Measurements from ENCODE around the gene MIER2. TPM values are rescaled to one million over a fixed set of nuclear protein-coding genes. Genes with fewer than 3 reads are reported as not detected.

Gene MIER2
- total and polyA plus RNA-seq, 4 donors = 2.7 to 4.1 (median 3.7) TPM

GRCh38 chr19:351976-352625, 7.5 kb upstream of the MIER2 start:
- no peak overlapping the region for H3K9ac ChIP-seq (ENCODE audit: low read depth in 1 of 2, low read length in 2 of 2)
- 68% methylated on average over 19 of the region's 19 CpGs for WGBS
- H3K4me1 ChIP-seq (ENCODE audit: control insufficient read depth in 4 of 4, insufficient read depth in 4 of 4, low read length in 3 of 4) = no peaks in the 10 kb centered on the region
- no peak for TF ChIP-seq TAF1 (conservative IDR thresholded peaks at IDR 0.05)
- TF ChIP-seq RAD21 (IDR thresholded peaks at IDR 0.05) = no peak
- no peak for TF ChIP-seq EGR1 (IDR thresholded peaks at IDR 0.05; ENCODE audit: low read depth in 2 of 2)
- no peak for TF ChIP-seq HNF4A (conservative IDR thresholded peaks at IDR 0.05)
- TF ChIP-seq SP1 (IDR thresholded peaks at IDR 0.05) = no peak
- no peak for TF ChIP-seq MAX (IDR thresholded peaks at IDR 0.05)
- no peak for TF ChIP-seq NR2F2 (IDR thresholded peaks at IDR 0.05)
- TF ChIP-seq REST (IDR thresholded peaks at IDR 0.05) = no peak
- TF ChIP-seq RXRA (IDR thresholded peaks at IDR 0.05) = no peak
- TF ChIP-seq GABPA (IDR thresholded peaks at IDR 0.05 in 1 of 2, conservative IDR thresholded peaks at IDR 0.05 in 1 of 2) = no peak
- TF ChIP-seq, protein P1, sequence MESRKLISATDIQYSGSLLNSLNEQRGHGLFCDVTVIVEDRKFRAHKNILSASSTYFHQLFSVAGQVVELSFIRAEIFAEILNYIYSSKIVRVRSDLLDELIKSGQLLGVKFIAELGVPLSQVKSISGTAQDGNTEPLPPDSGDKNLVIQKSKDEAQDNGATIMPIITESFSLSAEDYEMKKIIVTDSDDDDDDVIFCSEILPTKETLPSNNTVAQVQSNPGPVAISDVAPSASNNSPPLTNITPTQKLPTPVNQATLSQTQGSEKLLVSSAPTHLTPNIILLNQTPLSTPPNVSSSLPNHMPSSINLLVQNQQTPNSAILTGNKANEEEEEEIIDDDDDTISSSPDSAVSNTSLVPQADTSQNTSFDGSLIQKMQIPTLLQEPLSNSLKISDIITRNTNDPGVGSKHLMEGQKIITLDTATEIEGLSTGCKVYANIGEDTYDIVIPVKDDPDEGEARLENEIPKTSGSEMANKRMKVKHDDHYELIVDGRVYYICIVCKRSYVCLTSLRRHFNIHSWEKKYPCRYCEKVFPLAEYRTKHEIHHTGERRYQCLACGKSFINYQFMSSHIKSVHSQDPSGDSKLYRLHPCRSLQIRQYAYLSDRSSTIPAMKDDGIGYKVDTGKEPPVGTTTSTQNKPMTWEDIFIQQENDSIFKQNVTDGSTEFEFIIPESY (IDR thresholded peaks at IDR 0.05) = no peak
- TF ChIP-seq, protein P2, sequence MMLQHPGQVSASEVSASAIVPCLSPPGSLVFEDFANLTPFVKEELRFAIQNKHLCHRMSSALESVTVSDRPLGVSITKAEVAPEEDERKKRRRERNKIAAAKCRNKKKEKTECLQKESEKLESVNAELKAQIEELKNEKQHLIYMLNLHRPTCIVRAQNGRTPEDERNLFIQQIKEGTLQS (IDR thresholded peaks at IDR 0.05) = no peak
- H3K9me3 ChIP-seq (ENCODE audit: control insufficient read depth in 4 of 4, low read length in 3 of 4) = peaks cover 0 to 7% (median 4%) of the 10 kb centered on the region in 4 donors
- no peaks in the 10 kb centered on the region for H3K27me3 ChIP-seq (ENCODE audit: control insufficient read depth in 4 of 4, insufficient read depth in 4 of 4, low read length in 3 of 4)
- H3K36me3 ChIP-seq (ENCODE audit: control insufficient read depth in 4 of 4, insufficient read depth in 3 of 4, low read depth in 1 of 4, low read length in 3 of 4) = no peaks in the 10 kb centered on the region
- no peak for DNase-seq (ENCODE audit: low spot score)
- H3K27ac ChIP-seq (ENCODE audit: low read depth in 1 of 2, low read length in 2 of 2) = no peak overlapping the region
- no peak overlapping the region for H3K4me3 ChIP-seq (ENCODE audit: low read depth in 1 of 3, low read length in 3 of 3)

- WGBS = 73% methylated on average over 26 of the region's 26 CpGs
- Histone ChIP-seq H3K9me3 (ENCODE audit: control insufficient read depth in 4 of 4, low read length in 3 of 4) (peaks cover 0 to 3% (median 0%) of the 10 kb centered on the region in 4 donors), H3K9ac (ENCODE audit: low read depth in 1 of 2, low read length in 2 of 2) (no peak overlapping the region), H3K4me1 (ENCODE audit: control insufficient read depth in 4 of 4, insufficient read depth in 4 of 4, low read length in 3 of 4) (peaks cover 0 to 4% (median 2%) of the 10 kb centered on the region in 4 donors), H3K36me3 (ENCODE audit: control insufficient read depth in 4 of 4, insufficient read depth in 3 of 4, low read depth in 1 of 4, low read length in 3 of 4) (no peaks in the 10 kb centered on the region), H3K27me3 (ENCODE audit: control insufficient read depth in 4 of 4, insufficient read depth in 4 of 4, low read length in 3 of 4) (no peaks in the 10 kb centered on the region), H3K27ac (ENCODE audit: low read depth in 1 of 2, low read length in 2 of 2) (no peak overlapping the region), H3K4me3 (ENCODE audit: low read depth in 1 of 3, low read length in 3 of 3) (no peak overlapping the region)
- DNase-seq (ENCODE audit: low spot score) = no peak
- TF ChIP-seq HNF4G (IDR thresholded peaks at IDR 0.05) = no peak
- TF ChIP-seq, protein P2 (IDR thresholded peaks at IDR 0.05) = no peak
- no peak for TF ChIP-seq CTCF (IDR thresholded peaks at IDR 0.05; ENCODE audit: low read depth, low read length, missing input control)
- no peak for TF ChIP-seq HNF4A (conservative IDR thresholded peaks at IDR 0.05)
- TF ChIP-seq MAX (IDR thresholded peaks at IDR 0.05) = no peak
- no peak for TF ChIP-seq FOXA1 (IDR thresholded peaks at IDR 0.05)
- TF ChIP-seq JUND (IDR thresholded peaks at IDR 0.05) = no peak
- no peak for TF ChIP-seq EGR1 (IDR thresholded peaks at IDR 0.05; ENCODE audit: low read depth in 2 of 2)
- no peak for TF ChIP-seq SP1 (IDR thresholded peaks at IDR 0.05)
- TF ChIP-seq, protein P1 (IDR thresholded peaks at IDR 0.05) = no peak
Observed at GRCh38 chr19:347946-348861, 3.6 kb upstream of the MIER2 start.

Data from liver (tissue), 9 donors.